DND-41 (cell line): ENCODE measurements around the gene USH1C.

ENCODE experiments used
- ATAC-seq: fragments of 200-7000 bp; cut with Tn5 transposase; 3 replicates; pipeline ENCODE4 v1.9.1; 2021; ENCODE audit warnings: low read depth; ENCODE audit not compliant: insufficient read depth
- DNase-seq: peaks from one replicate; pipeline ENCODE4 v3.0.0-alpha.2; 2020
- H2AFZ ChIP-seq: 2 replicates; pipeline ENCODE4 v1.6.0; 2012; ENCODE audit warnings: low read depth, low read length
- H3K27ac ChIP-seq: 2 replicates; pipeline ENCODE4 v1.5.1; 2012; ENCODE audit warnings: low read length, inconsistent platforms
- H3K27me3 ChIP-seq: fragments of 200-600 bp; sonication (generic); 2 replicates; pipeline ENCODE4 v1.6.0; 2012; ENCODE audit warnings: low read length, mild to moderate bottlenecking, inconsistent platforms; ENCODE audit not compliant: insufficient read depth, poor library complexity
- H3K36me3 ChIP-seq: 2 replicates; pipeline ENCODE4 v1.5.1; 2012; ENCODE audit warnings: low read length, inconsistent platforms; ENCODE audit not compliant: insufficient read depth
- H3K4me1 ChIP-seq: 2 replicates; pipeline ENCODE4 v1.5.1; 2012; ENCODE audit warnings: mild to moderate bottlenecking, low read length; ENCODE audit not compliant: insufficient read depth
- H3K4me2 ChIP-seq: 2 replicates; pipeline ENCODE4 v1.6.0; 2012; ENCODE audit warnings: mild to moderate bottlenecking, moderate library complexity, low read length, inconsistent platforms; ENCODE audit not compliant: insufficient read depth
- H3K4me3 ChIP-seq, 2 experiments: fragments of 200-600 bp in 1 of 2; shearing (Covaris generic) in 1 of 2; 2 replicates each; pipeline ENCODE4 v1.5.1; 2012 to 2016; ENCODE audit warnings: inconsistent platforms in 2 of 2, low read length in 2 of 2, mild to moderate bottlenecking in 2 of 2, low read depth in 1 of 2, moderate library complexity in 1 of 2
- H3K79me2 ChIP-seq: 2 replicates; pipeline ENCODE4 v1.6.0; 2012; ENCODE audit warnings: low read length, inconsistent platforms; ENCODE audit not compliant: insufficient read depth
- H3K9ac ChIP-seq: 2 replicates; pipeline ENCODE4 v1.6.0; 2012; ENCODE audit warnings: low read depth, mild to moderate bottlenecking, inconsistent platforms, low read length, moderate library complexity
- H3K9me3 ChIP-seq: 2 replicates; pipeline ENCODE4 v1.5.1; 2012; ENCODE audit warnings: low read length, moderate library complexity, mild to moderate bottlenecking, inconsistent platforms; ENCODE audit not compliant: insufficient read depth, severe bottlenecking
- H4K20me1 ChIP-seq: 2 replicates; pipeline ENCODE4 v1.6.0; 2012; ENCODE audit warnings: low read length; ENCODE audit not compliant: insufficient read depth
- EZH2 ChIP-seq: IDR thresholded peaks from 3 replicates; pipeline ENCODE4 v1.6.1; 2012; ENCODE audit warnings: borderline replicate concordance, low read depth, mild to moderate bottlenecking, moderate library complexity, low read length, inconsistent platforms; ENCODE audit not compliant: severe bottlenecking
- TF ChIP-seq, protein P1 (sequence below): IDR thresholded peaks from 2 replicates; pipeline ENCODE4 v1.5.1; 2012; ENCODE audit warnings: borderline replicate concordance, low read length, moderate library complexity, mild to moderate bottlenecking; ENCODE audit not compliant: poor library complexity, severe bottlenecking; ENCODE audit errors: extremely low read depth

Gene USH1C

DNA sequence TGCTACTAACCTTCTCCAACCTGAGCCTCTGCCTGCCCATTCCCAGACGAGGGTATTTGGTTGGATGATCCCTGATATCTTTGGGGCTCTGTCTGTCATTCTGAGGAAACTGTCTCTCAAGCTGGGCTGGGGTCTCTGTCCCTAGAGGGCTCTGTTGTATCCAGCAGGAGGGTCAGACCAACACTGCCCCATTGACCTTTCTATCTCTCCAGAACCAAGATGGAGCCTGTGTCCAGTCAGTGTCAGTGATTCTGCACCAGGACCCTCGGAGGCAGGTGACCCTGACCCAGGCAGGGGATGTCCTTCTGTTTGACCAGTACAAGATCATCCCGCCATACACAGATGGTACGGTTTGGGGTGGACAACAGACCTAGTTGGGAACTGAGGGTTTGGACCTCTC lies 24.7 kb upstream of the USH1C start:
- Histone ChIP-seq H3K36me3 (no peaks in the 10 kb centered on the region), H3K4me2 (no peak overlapping the region), H3K4me3 (no peak overlapping the region), H3K79me2 (no peaks in the 10 kb centered on the region), H3K4me1 (no peaks in the 10 kb centered on the region), H3K9me3 (no peaks in the 10 kb centered on the region), H3K9ac (no peak overlapping the region), H3K27me3 (peaks cover 6% of the 10 kb centered on the region), H3K27ac (no peak overlapping the region), H4K20me1 (no peaks in the 10 kb centered on the region), H2AFZ (no peak overlapping the region)
- DNase-seq (no peak), ATAC-seq (no peak)
- TF ChIP-seq, protein P1, sequence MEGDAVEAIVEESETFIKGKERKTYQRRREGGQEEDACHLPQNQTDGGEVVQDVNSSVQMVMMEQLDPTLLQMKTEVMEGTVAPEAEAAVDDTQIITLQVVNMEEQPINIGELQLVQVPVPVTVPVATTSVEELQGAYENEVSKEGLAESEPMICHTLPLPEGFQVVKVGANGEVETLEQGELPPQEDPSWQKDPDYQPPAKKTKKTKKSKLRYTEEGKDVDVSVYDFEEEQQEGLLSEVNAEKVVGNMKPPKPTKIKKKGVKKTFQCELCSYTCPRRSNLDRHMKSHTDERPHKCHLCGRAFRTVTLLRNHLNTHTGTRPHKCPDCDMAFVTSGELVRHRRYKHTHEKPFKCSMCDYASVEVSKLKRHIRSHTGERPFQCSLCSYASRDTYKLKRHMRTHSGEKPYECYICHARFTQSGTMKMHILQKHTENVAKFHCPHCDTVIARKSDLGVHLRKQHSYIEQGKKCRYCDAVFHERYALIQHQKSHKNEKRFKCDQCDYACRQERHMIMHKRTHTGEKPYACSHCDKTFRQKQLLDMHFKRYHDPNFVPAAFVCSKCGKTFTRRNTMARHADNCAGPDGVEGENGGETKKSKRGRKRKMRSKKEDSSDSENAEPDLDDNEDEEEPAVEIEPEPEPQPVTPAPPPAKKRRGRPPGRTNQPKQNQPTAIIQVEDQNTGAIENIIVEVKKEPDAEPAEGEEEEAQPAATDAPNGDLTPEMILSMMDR: no peak
- TF ChIP-seq EZH2: no peak

DNA sequence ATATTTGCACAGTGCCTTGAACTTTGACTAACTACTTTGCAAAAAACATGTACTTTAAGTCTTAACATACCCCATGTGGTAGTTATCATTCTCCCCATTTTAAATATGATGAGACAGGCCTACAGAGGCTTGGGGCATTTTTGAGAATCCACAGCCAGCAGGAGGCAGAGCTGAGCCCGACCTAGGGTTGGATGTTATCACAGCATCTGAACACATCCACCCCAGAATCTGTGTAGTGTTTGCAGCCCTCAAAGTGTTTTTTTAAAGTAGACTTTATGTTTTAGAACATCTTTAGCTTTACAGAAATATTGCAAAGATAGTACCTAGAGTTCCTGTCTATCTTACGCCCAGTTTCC lies 20.4 kb upstream of the USH1C start:
- H3K4me2 ChIP-seq: no peak overlapping the region
- H3K36me3 ChIP-seq: no peaks in the 10 kb centered on the region
- no peak overlapping the region for H3K9ac ChIP-seq
- DNase-seq (peak; percentile 16), ATAC-seq (peak; percentile 40; the same call in 1 of the 3 replicates)
- H3K27ac ChIP-seq: no peak overlapping the region
- TF ChIP-seq EZH2: no peak
- TF ChIP-seq, protein P1: peak; percentile 58
- peaks cover 2% of the 10 kb centered on the region for H3K27me3 ChIP-seq
- H3K4me3 ChIP-seq: no peak overlapping the region
- H3K9me3 ChIP-seq: no peaks in the 10 kb centered on the region
- no peak overlapping the region for H2AFZ ChIP-seq
- H4K20me1 ChIP-seq: no peaks in the 10 kb centered on the region
- H3K79me2 ChIP-seq: no peaks in the 10 kb centered on the region
- no peaks in the 10 kb centered on the region for H3K4me1 ChIP-seq

DNA sequence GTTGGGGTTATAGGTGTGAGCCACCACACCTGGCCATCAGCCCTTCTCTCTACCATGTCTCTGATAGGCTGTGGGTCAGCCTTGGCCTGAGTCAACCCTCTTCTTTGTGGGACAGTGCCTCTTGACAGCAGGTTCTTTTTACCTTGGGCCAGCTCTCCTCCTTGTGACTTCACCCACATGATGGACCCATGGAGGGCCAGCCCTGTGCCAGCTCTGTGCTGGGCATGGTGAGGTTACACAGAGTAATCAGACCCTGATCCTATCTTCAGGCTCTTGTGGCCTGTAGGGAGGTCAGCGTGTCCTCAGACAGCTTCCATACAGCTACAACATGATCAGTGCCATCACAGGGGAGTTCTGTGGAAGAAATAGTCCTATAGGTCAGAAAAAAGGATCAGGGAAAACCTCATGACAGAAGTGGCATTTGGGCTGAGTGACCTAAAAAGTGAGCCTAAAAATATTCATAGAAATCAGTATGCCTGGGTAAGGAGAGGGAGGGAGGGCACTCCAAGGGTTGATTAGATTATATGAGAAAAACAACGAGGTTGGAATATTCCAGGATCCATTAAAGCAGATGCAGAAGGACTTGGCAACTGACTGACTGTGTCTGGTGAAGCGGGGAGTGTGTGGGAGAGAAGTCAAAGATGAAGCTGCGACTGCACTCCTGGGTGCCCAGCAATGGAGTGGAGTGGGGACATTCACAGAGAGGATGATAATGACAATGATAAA lies 19.9 kb upstream of the USH1C start:
- Histone ChIP-seq H3K9ac (no peak overlapping the region), H3K27me3 (peaks cover 2% of the 10 kb centered on the region), H2AFZ (no peak overlapping the region), H4K20me1 (no peaks in the 10 kb centered on the region), H3K4me3 (no peak overlapping the region), H3K36me3 (no peaks in the 10 kb centered on the region), H3K4me1 (no peaks in the 10 kb centered on the region), H3K79me2 (no peaks in the 10 kb centered on the region), H3K4me2 (no peak overlapping the region), H3K27ac (no peak overlapping the region), H3K9me3 (no peaks in the 10 kb centered on the region)
- ATAC-seq: no peak
- no peak for DNase-seq
- no peak for TF ChIP-seq EZH2
- TF ChIP-seq, protein P1: no peak
